WTC11 (cell line): ENCODE data around the gene CHRNB4. TPM values are rescaled to one million over a fixed set of nuclear protein-coding genes. Genes with fewer than 3 reads are reported as not detected.

ENCODE experiments used
- ATAC-seq: fragments of 200-7000 bp; cut with Tn5 transposase; 2 replicates; pipeline ENCODE4 v1.10.0; 2021; ENCODE audit warnings: mild to moderate bottlenecking, moderate library complexity
- CTCF ChIA-PET: fragments of 300-600 bp; sonication (Branson Sonifier 250); formaldehyde crosslinking; loops from one replicate; lab custom pipeline; 2021; ENCODE audit warnings: antibody characterized with exemption; lab: Charles Lee
- POLR2A ChIA-PET: fragments of 350-600 bp; sonication (Branson Sonifier 250); formaldehyde crosslinking; loops from one replicate; lab custom pipeline; 2021; ENCODE audit warnings: antibody characterized with exemption; lab: Charles Lee
- DNase-seq: peaks from one replicate; pipeline ENCODE4 v3.0.0; 2021; ENCODE audit warnings: low spot score
- H3K27ac Mint-ChIP-seq: 2 replicates; pipeline ENCODE4 v1.8.0; 2021; ENCODE audit warnings: mixed read lengths
- H3K27me3 Mint-ChIP-seq: 2 replicates; pipeline ENCODE4 v1.8.0; 2021; ENCODE audit warnings: low read depth, mild to moderate bottlenecking, moderate library complexity, mixed read lengths
- H3K36me3 Mint-ChIP-seq: 2 replicates; pipeline ENCODE4 v1.8.0; 2021; ENCODE audit warnings: mixed read lengths
- H3K4me1 Mint-ChIP-seq: 2 replicates; pipeline ENCODE4 v1.8.0; 2022; ENCODE audit warnings: mixed read lengths
- H3K4me3 Mint-ChIP-seq: 2 replicates; pipeline ENCODE4 v1.8.0; 2021; ENCODE audit warnings: mild to moderate bottlenecking, moderate library complexity, mixed read lengths
- H3K9me3 Mint-ChIP-seq: 2 replicates; pipeline ENCODE4 v1.8.0; 2021; ENCODE audit warnings: mixed read lengths
- AR ChIP-seq: fragments of 250-450 bp; sonication (Bioruptor Pico); IDR thresholded peaks from 2 replicates; pipeline ENCODE4 v1.9.0; 2021; ENCODE audit warnings: mild to moderate bottlenecking
- ATF6 ChIP-seq: sonication (generic); formaldehyde crosslinking; IDR thresholded peaks from 2 replicates; pipeline ENCODE4 v1.8.1; 2023; ENCODE audit warnings: mild to moderate bottlenecking, missing genetic modification reagents
- ESRRA ChIP-seq: sonication (generic); formaldehyde crosslinking; IDR thresholded peaks from 2 replicates; pipeline ENCODE4 v1.8.1; 2022; ENCODE audit warnings: mild to moderate bottlenecking, missing genetic modification reagents, borderline replicate concordance
- FOXP1 ChIP-seq: sonication (generic); formaldehyde crosslinking; IDR thresholded peaks from 2 replicates; pipeline ENCODE4 v1.8.0; 2022; ENCODE audit warnings: missing genetic modification reagents, mild to moderate bottlenecking, moderate library complexity, borderline replicate concordance
- GRHL2 ChIP-seq: fragments of 250-450 bp; sonication (Bioruptor Pico); IDR thresholded peaks from 2 replicates; pipeline ENCODE4 v1.8.0; 2022; ENCODE audit warnings: mild to moderate bottlenecking, moderate library complexity; ENCODE audit not compliant: insufficient replicate concordance, severe bottlenecking
- HMGA2 ChIP-seq: fragments of 250-450 bp; sonication (Bioruptor Pico); IDR thresholded peaks from 2 replicates; pipeline ENCODE4 v1.4.0; 2021; ENCODE audit warnings: mild to moderate bottlenecking, moderate library complexity
- HMGXB4 ChIP-seq: sonication (generic); formaldehyde crosslinking; IDR thresholded peaks from 2 replicates; pipeline ENCODE4 v1.8.1; 2023; ENCODE audit warnings: mild to moderate bottlenecking, moderate library complexity, missing genetic modification reagents
- MYBL2 ChIP-seq: sonication (generic); formaldehyde crosslinking; IDR thresholded peaks from 2 replicates; pipeline ENCODE4 v1.8.1; 2023; ENCODE audit warnings: mild to moderate bottlenecking, moderate library complexity, missing genetic modification reagents
- NR1H2 ChIP-seq: sonication (generic); formaldehyde crosslinking; IDR thresholded peaks from 2 replicates; pipeline ENCODE4 v1.9.0; 2021; ENCODE audit warnings: mild to moderate bottlenecking, moderate library complexity, missing genetic modification reagents
- NR2C2 ChIP-seq: sonication (generic); formaldehyde crosslinking; IDR thresholded peaks from 2 replicates; pipeline ENCODE4 v1.8.0; 2022; ENCODE audit warnings: mild to moderate bottlenecking, missing genetic modification reagents
- NR3C1 ChIP-seq: sonication (generic); formaldehyde crosslinking; conservative IDR thresholded peaks from 2 replicates; pipeline ENCODE4 v1.8.1; 2023; ENCODE audit warnings: low read depth, mild to moderate bottlenecking, missing genetic modification reagents
- RELA ChIP-seq: sonication (generic); formaldehyde crosslinking; IDR thresholded peaks from 2 replicates; pipeline ENCODE4 v1.8.1; 2022; ENCODE audit warnings: missing genetic modification reagents, mild to moderate bottlenecking, borderline replicate concordance
- SMAD3 ChIP-seq: sonication (generic); formaldehyde crosslinking; IDR thresholded peaks from 2 replicates; pipeline ENCODE4 v1.8.0; 2022; ENCODE audit warnings: missing genetic modification reagents, mild to moderate bottlenecking, borderline replicate concordance
- SMAD4 ChIP-seq: sonication (generic); formaldehyde crosslinking; IDR thresholded peaks from 2 replicates; pipeline ENCODE4 v1.8.0; 2022; ENCODE audit warnings: mild to moderate bottlenecking, missing genetic modification reagents
- SOX15 ChIP-seq: fragments of 250-450 bp; sonication (Bioruptor Pico); IDR thresholded peaks from 2 replicates; pipeline ENCODE4 v1.9.0; 2021; ENCODE audit warnings: mild to moderate bottlenecking
- TCF7 ChIP-seq: sonication (generic); formaldehyde crosslinking; IDR thresholded peaks from 2 replicates; pipeline ENCODE4 v1.8.0; 2022; ENCODE audit warnings: mild to moderate bottlenecking, low read depth, missing genetic modification reagents, moderate library complexity
- ZMAT4 ChIP-seq: fragments of 250-450 bp; sonication (Bioruptor Pico); IDR thresholded peaks from 2 replicates; pipeline ENCODE4 v1.9.0; 2021; ENCODE audit warnings: mild to moderate bottlenecking
- ZNF121 ChIP-seq: sonication (generic); formaldehyde crosslinking; IDR thresholded peaks from 2 replicates; pipeline ENCODE4 v1.8.0; 2023; ENCODE audit warnings: missing genetic modification reagents
- ZNF219 ChIP-seq: sonication (generic); formaldehyde crosslinking; IDR thresholded peaks from 2 replicates; pipeline ENCODE4 v1.8.0; 2023; ENCODE audit warnings: missing genetic modification reagents, mild to moderate bottlenecking, borderline replicate concordance
- ZNF232 ChIP-seq: sonication (generic); formaldehyde crosslinking; IDR thresholded peaks from 2 replicates; pipeline ENCODE4 v1.8.0; 2022; ENCODE audit warnings: mild to moderate bottlenecking, missing genetic modification reagents
- ZNF425 ChIP-seq: fragments of 250-450 bp; sonication (Bioruptor Pico); conservative IDR thresholded peaks from 2 replicates; pipeline ENCODE4 v1.9.0; 2021; ENCODE audit warnings: mild to moderate bottlenecking
- ZNF671 ChIP-seq: fragments of 250-450 bp; sonication (Bioruptor Pico); IDR thresholded peaks from 2 replicates; pipeline ENCODE4 v1.8.0; 2021; ENCODE audit warnings: mild to moderate bottlenecking
- total RNA-seq: library from RNA; stranded (reverse); gene quantifications from 3 replicates; pipeline ENCODE4 v1.2.3, GENCODE V29; 2021

The CHRNB4 gene
- total RNA-seq, 1 experiment from 2014 or later = 10.1 TPM

GRCh38 chr15:78605680-78606079 is 35.3 kb downstream of the CHRNB4 start:
- CTCF ChIA-PET = interaction anchor here (1.3 kb wide), 1 partner anchor 14 kb away, joined by 5 read pairs; no protein-coding TSS in a partner anchor
- no peak for ATAC-seq
- no peak overlapping the region for H3K4me3 Mint-ChIP-seq
- peaks cover 43% of the 10 kb centered on the region for H3K27me3 Mint-ChIP-seq
- no peak for TF ChIP-seq ZNF219 (CRISPR knock-in tag)
- no peak for TF ChIP-seq FOXP1 (CRISPR knock-in tag)
- no peak for TF ChIP-seq HMGA2
- TF ChIP-seq TCF7 (CRISPR knock-in tag) = no peak
- no peak for TF ChIP-seq ZNF121 (CRISPR knock-in tag)
- TF ChIP-seq NR1H2 (CRISPR knock-in tag) = no peak
- TF ChIP-seq NR3C1 (CRISPR knock-in tag) = no peak
- TF ChIP-seq SMAD4 (CRISPR knock-in tag) = no peak
- TF ChIP-seq GRHL2 (CRISPR knock-in tag) = no peak
- no peak for TF ChIP-seq ZNF671
- no peak for TF ChIP-seq AR (CRISPR knock-in tag)
- peaks cover 50% of the 10 kb centered on the region for H3K9me3 Mint-ChIP-seq
- H3K36me3 Mint-ChIP-seq = peaks cover 51% of the 10 kb centered on the region
- DNase-seq = no peak
- POLR2A ChIA-PET = interaction anchor here (1.1 kb wide), 1 partner anchor 10 kb away, joined by 3 read pairs; no protein-coding TSS in a partner anchor
- H3K4me1 Mint-ChIP-seq = no peaks in the 10 kb centered on the region
- H3K27ac Mint-ChIP-seq = no peak overlapping the region

GRCh38 chr15:78605201-78605600 is 35.8 kb downstream of the CHRNB4 start:
- peaks cover 48% of the 10 kb centered on the region for H3K9me3 Mint-ChIP-seq
- TF ChIP-seq AR (CRISPR knock-in tag) = no peak
- TF ChIP-seq RELA (CRISPR knock-in tag) = no peak
- TF ChIP-seq ZMAT4 = no peak
- no peak for TF ChIP-seq ZNF232 (CRISPR knock-in tag)
- no peak for TF ChIP-seq SOX15
- TF ChIP-seq ATF6 (CRISPR knock-in tag) = no peak
- TF ChIP-seq FOXP1 (CRISPR knock-in tag) = no peak
- no peak for TF ChIP-seq MYBL2 (CRISPR knock-in tag)
- TF ChIP-seq ESRRA (CRISPR knock-in tag) = no peak
- no peak for TF ChIP-seq HMGXB4 (CRISPR knock-in tag)
- TF ChIP-seq SMAD3 = no peak
- TF ChIP-seq ZNF425 (CRISPR knock-in tag) = no peak
- no peak for TF ChIP-seq NR2C2 (CRISPR knock-in tag)
- H3K4me3 Mint-ChIP-seq = no peak overlapping the region
- H3K36me3 Mint-ChIP-seq = peaks cover 50% of the 10 kb centered on the region
- ChIA-PET CTCF (interaction anchor here (1.3 kb wide), 1 partner anchor 14 kb away, joined by 5 read pairs; no protein-coding TSS in a partner anchor), POLR2A (interaction anchor here (1.1 kb wide), 1 partner anchor 11 kb away, joined by 3 read pairs; no protein-coding TSS in a partner anchor)
- DNase-seq (no peak), ATAC-seq (no peak)
- H3K27ac Mint-ChIP-seq = no peak overlapping the region
- no peaks in the 10 kb centered on the region for H3K4me1 Mint-ChIP-seq
- peaks cover 38% of the 10 kb centered on the region for H3K27me3 Mint-ChIP-seq
